GM23338 (cell line): ENCODE measurements around the gene TRMT44. TPM values are rescaled to one million over a fixed set of nuclear protein-coding genes. Genes with fewer than 3 reads are reported as not detected.

ENCODE experiments used
- ATAC-seq: fragments of 200-7000 bp; cut with Tn5 transposase; 3 replicates; pipeline ENCODE4 v1.9.1; 2020
- DNase-seq: peaks from one replicate; pipeline ENCODE4 v3.0.0-alpha.2; 2015; ENCODE audit warnings: low spot score
- H2AFZ ChIP-seq: fragments of 200-600 bp; sonication (generic); 2 replicates; pipeline ENCODE4 v1.8.0; 2016; ENCODE audit warnings: antibody characterized with exemption, mild to moderate bottlenecking, moderate library complexity
- H3F3A ChIP-seq: fragments of 200-600 bp; sonication (generic); replicated peaks from 2 replicates; pipeline ENCODE4 v1.8.0; 2017; ENCODE audit warnings: antibody characterized with exemption, mixed run types, low read depth
- H3K27ac ChIP-seq: fragments of 200-600 bp; sonication (generic); 2 replicates; pipeline ENCODE4 v1.6.1; 2016; ENCODE audit warnings: low read depth
- H3K27me3 ChIP-seq: fragments of 200-600 bp; sonication (generic); 2 replicates; pipeline ENCODE4 v1.8.0; 2016; ENCODE audit warnings: mild to moderate bottlenecking, mixed run types, moderate library complexity; ENCODE audit not compliant: insufficient read depth
- H3K36me3 ChIP-seq: fragments of 200-600 bp; sonication (generic); 2 replicates; pipeline ENCODE4 v1.8.0; 2016; ENCODE audit warnings: mild to moderate bottlenecking; ENCODE audit not compliant: insufficient read depth
- H3K4me1 ChIP-seq: fragments of 200-600 bp; sonication (generic); 2 replicates; pipeline ENCODE4 v1.8.0; 2016; ENCODE audit warnings: mild to moderate bottlenecking, moderate library complexity; ENCODE audit not compliant: insufficient read depth
- H3K4me2 ChIP-seq: fragments of 200-600 bp; sonication (generic); 2 replicates; pipeline ENCODE4 v1.7.1; 2017; ENCODE audit warnings: mixed run types
- H3K4me3 ChIP-seq: fragments of 200-600 bp; sonication (generic); 2 replicates; pipeline ENCODE4 v1.6.1; 2016; ENCODE audit warnings: mixed run types
- H3K79me2 ChIP-seq: fragments of 200-600 bp; sonication (generic); replicated peaks from 2 replicates; pipeline ENCODE4 v1.8.0; 2017; ENCODE audit warnings: mild to moderate bottlenecking; ENCODE audit not compliant: insufficient read depth
- H3K9me2 ChIP-seq: fragments of 200-600 bp; sonication (generic); 2 replicates; pipeline ENCODE4 v1.8.0; 2017; ENCODE audit not compliant: insufficient read depth
- H4K20me1 ChIP-seq: fragments of 200-600 bp; sonication (generic); replicated peaks from 2 replicates; pipeline ENCODE4 v1.8.0; 2017; ENCODE audit warnings: mild to moderate bottlenecking; ENCODE audit not compliant: insufficient read depth
- H3K27ac Mint-ChIP-seq: 2 replicates; pipeline ENCODE4 v1.8.0; 2020; ENCODE audit warnings: inconsistent platforms, mild to moderate bottlenecking, moderate library complexity, mixed read lengths
- H3K27me3 Mint-ChIP-seq: 3 replicates; pipeline ENCODE4 v1.8.0; 2022; ENCODE audit warnings: low read depth, mild to moderate bottlenecking, moderate library complexity, mixed read lengths, inconsistent platforms; ENCODE audit not compliant: insufficient read depth, poor library complexity
- H3K36me3 Mint-ChIP-seq: 3 replicates; pipeline ENCODE4 v1.8.0; 2021; ENCODE audit warnings: low read depth, mild to moderate bottlenecking, inconsistent platforms, moderate library complexity, mixed read lengths
- H3K4me1 Mint-ChIP-seq: 3 replicates; pipeline ENCODE4 v1.8.0; 2020; ENCODE audit warnings: mild to moderate bottlenecking, inconsistent platforms, mixed read lengths
- H3K4me3 Mint-ChIP-seq: 3 replicates; pipeline ENCODE4 v1.8.0; 2021; ENCODE audit warnings: moderate library complexity, mild to moderate bottlenecking, inconsistent platforms, mixed read lengths
- H3K9me3 Mint-ChIP-seq: 3 replicates; pipeline ENCODE4 v1.8.0; 2020; ENCODE audit warnings: moderate library complexity, mild to moderate bottlenecking, inconsistent platforms, mixed read lengths
- CTCF ChIP-seq, 2 experiments: fragments of 200-600 bp in 1 of 2; sonication (generic) in 1 of 2; conservative IDR thresholded peaks; 2 replicates each; pipeline versions ENCODE4 v1.5.1 to v1.6.1; 2016 to 2017; ENCODE audit warnings: antibody characterized with exemption in 2 of 2, low read depth in 2 of 2, mild to moderate bottlenecking in 2 of 2, moderate library complexity in 1 of 2
- ETS1 ChIP-seq: IDR thresholded peaks from 2 replicates; pipeline ENCODE4 v1.6.1; 2016; ENCODE audit warnings: antibody characterized with exemption
- EZH2 ChIP-seq: fragments of 200-600 bp; sonication (generic); IDR thresholded peaks from one replicate; pipeline ENCODE4 v1.8.0; 2017; ENCODE audit warnings: antibody characterized with exemption, mild to moderate bottlenecking, low read depth; ENCODE audit not compliant: unreplicated experiment
- EZH2phosphoT487 ChIP-seq: fragments of 200-600 bp; sonication (generic); IDR thresholded peaks from one replicate; pipeline ENCODE4 v1.8.1; 2018; ENCODE audit warnings: antibody characterized with exemption; ENCODE audit not compliant: unreplicated experiment
- JUNB ChIP-seq: IDR thresholded peaks from one replicate; pipeline ENCODE4 v1.6.1; 2016; ENCODE audit warnings: antibody characterized with exemption; ENCODE audit not compliant: unreplicated experiment
- STAT1 ChIP-seq: IDR thresholded peaks from one replicate; pipeline ENCODE4 v1.6.1; 2016; ENCODE audit warnings: antibody characterized with exemption; ENCODE audit not compliant: unreplicated experiment
- ZNF114 ChIP-seq: fragments of 250-450 bp; sonication (Bioruptor Pico); IDR thresholded peaks from 2 replicates; pipeline ENCODE4 v1.5.0; 2020; ENCODE audit warnings: mild to moderate bottlenecking, moderate library complexity
- ZNF331 ChIP-seq: fragments of 250-450 bp; sonication (Bioruptor Pico); IDR thresholded peaks from 2 replicates; pipeline ENCODE4 v1.5.0; 2020; ENCODE audit warnings: low read depth, mild to moderate bottlenecking, moderate library complexity
- polyA plus RNA-seq: library from polyadenylated mRNA; unstranded; fragments of >200 nt; fragmentation: Nextera tagmentation; extraction: Ambion mirVana; gene quantifications from 2 replicates; pipeline ENCODE4 v1.2.1, GENCODE V29; 2016
- total RNA-seq: library from RNA; depleted of rRNA; stranded (reverse); fragments of >200 nt; shearing (Covaris generic); gene quantifications from 2 replicates; pipeline ENCODE4 v1.2.3, GENCODE V29; 2014
- TF ChIP-seq, protein P1 (sequence below): fragments of 250-450 bp; sonication (Bioruptor Pico); IDR thresholded peaks from 2 replicates; pipeline ENCODE4 v1.5.0; 2020; ENCODE audit warnings: mild to moderate bottlenecking, moderate library complexity

The TRMT44 gene
- total and polyA plus RNA-seq, 2 experiments from 2014 or later, result 10.3 to 49.8 TPM

GRCh38 chr4:8399298-8399697, 41.3 kb upstream of the TRMT44 start (continued):
- TF ChIP-seq, protein P1, sequence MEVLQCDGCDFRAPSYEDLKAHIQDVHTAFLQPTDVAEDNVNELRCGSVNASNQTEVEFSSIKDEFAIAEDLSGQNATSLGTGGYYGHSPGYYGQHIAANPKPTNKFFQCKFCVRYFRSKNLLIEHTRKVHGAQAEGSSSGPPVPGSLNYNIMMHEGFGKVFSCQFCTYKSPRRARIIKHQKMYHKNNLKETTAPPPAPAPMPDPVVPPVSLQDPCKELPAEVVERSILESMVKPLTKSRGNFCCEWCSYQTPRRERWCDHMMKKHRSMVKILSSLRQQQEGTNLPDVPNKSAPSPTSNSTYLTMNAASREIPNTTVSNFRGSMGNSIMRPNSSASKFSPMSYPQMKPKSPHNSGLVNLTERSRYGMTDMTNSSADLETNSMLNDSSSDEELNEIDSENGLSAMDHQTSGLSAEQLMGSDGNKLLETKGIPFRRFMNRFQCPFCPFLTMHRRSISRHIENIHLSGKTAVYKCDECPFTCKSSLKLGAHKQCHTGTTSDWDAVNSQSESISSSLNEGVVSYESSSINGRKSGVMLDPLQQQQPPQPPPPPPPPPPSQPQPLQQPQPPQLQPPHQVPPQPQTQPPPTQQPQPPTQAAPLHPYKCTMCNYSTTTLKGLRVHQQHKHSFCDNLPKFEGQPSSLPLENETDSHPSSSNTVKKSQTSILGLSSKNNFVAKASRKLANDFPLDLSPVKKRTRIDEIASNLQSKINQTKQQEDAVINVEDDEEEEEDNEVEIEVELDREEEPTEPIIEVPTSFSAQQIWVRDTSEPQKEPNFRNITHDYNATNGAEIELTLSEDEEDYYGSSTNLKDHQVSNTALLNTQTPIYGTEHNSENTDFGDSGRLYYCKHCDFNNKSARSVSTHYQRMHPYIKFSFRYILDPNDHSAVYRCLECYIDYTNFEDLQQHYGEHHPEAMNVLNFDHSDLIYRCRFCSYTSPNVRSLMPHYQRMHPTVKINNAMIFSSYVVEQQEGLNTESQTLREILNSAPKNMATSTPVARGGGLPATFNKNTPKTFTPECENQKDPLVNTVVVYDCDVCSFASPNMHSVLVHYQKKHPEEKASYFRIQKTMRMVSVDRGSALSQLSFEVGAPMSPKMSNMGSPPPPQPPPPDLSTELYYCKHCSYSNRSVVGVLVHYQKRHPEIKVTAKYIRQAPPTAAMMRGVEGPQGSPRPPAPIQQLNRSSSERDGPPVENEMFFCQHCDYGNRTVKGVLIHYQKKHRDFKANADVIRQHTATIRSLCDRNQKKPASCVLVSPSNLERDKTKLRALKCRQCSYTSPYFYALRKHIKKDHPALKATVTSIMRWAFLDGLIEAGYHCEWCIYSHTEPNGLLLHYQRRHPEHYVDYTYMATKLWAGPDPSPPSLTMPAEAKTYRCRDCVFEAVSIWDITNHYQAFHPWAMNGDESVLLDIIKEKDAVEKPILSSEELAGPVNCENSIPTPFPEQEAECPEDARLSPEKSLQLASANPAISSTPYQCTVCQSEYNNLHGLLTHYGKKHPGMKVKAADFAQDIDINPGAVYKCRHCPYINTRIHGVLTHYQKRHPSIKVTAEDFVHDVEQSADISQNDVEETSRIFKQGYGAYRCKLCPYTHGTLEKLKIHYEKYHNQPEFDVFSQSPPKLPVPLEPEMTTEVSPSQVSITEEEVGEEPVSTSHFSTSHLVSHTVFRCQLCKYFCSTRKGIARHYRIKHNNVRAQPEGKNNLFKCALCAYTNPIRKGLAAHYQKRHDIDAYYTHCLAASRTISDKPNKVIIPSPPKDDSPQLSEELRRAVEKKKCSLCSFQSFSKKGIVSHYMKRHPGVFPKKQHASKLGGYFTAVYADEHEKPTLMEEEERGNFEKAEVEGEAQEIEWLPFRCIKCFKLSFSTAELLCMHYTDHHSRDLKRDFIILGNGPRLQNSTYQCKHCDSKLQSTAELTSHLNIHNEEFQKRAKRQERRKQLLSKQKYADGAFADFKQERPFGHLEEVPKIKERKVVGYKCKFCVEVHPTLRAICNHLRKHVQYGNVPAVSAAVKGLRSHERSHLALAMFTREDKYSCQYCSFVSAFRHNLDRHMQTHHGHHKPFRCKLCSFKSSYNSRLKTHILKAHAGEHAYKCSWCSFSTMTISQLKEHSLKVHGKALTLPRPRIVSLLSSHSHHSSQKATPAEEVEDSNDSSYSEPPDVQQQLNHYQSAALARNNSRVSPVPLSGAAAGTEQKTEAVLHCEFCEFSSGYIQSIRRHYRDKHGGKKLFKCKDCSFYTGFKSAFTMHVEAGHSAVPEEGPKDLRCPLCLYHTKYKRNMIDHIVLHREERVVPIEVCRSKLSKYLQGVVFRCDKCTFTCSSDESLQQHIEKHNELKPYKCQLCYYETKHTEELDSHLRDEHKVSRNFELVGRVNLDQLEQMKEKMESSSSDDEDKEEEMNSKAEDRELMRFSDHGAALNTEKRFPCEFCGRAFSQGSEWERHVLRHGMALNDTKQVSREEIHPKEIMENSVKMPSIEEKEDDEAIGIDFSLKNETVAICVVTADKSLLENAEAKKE (CRISPR knock-in tag), result no peak
- no peak for TF ChIP-seq EZH2phosphoT487
- no peak for TF ChIP-seq ZNF331
- TF ChIP-seq STAT1, result no peak
- no peak for TF ChIP-seq EZH2
- TF ChIP-seq JUNB, result no peak

DNA sequence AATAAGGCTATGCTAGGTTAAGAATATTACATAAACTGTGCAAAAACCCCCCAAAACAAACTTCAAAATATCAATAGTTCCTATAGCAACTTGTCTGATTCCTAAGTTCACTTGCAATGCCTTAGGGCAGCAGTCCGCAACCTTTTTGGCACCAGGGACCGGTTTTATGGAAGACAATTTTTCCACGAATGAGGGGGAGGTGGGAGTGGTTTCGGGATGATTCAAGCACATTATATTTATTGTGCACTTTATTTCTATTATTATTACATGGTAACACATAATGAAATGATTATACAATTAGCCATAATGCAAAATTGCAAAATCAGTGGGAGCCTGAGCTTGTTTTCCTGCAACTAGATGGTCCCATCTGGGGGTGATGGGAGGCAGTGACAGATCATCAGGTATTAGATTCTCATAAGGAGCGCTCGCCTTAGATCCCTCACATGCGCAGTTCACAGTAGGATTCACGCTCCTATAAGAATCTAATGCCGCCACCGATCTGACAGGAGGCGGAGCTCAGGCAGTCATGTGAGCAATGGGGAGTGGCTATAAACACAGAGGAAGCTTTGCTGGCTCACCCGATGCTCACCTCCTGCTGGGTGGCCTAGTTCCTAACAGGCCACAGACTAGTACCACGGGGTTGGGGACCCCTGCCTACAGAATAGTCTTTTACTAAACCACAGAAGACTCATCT, 39.8 kb upstream of the TRMT44 start:
- Histone ChIP-seq H3K4me2 (no peak overlapping the region), H2AFZ (no peak overlapping the region), H3K4me3 (no peak overlapping the region), H3K27me3 (no peaks in the 10 kb centered on the region), H4K20me1 (no peaks in the 10 kb centered on the region), H3K36me3 (no peaks in the 10 kb centered on the region), H3K79me2 (no peaks in the 10 kb centered on the region), H3K27ac (no peak overlapping the region), H3K9me2 (no peaks in the 10 kb centered on the region), H3F3A (no peaks in the 10 kb centered on the region), H3K4me1 (peaks cover 9% of the 10 kb centered on the region; the same call in 1 of the 2 replicates)
- Mint-ChIP-seq H3K4me1 (peaks cover 21% of the 10 kb centered on the region), H3K4me3 (no peak overlapping the region), H3K27ac (no peak overlapping the region), H3K9me3 (peaks cover 7% of the 10 kb centered on the region), H3K36me3 (peaks cover 25% of the 10 kb centered on the region), H3K27me3 (peaks cover 20% of the 10 kb centered on the region)
- DNase-seq, result no peak
- ATAC-seq, result no peak
- TF ChIP-seq EZH2 (no peak), ZNF331 (no peak), ETS1 (no peak), ZNF114 (CRISPR knock-in tag) (no peak), CTCF (conservative IDR thresholded peaks at IDR 0.05; ENCODE audit: low read depth in 2 of 2) (no peak)
